ENCODE data around the gene LMNA.
"Not testable (repeated sequence)": the region's sequence is repeated elsewhere in the genome, so short reads cannot be mapped to it uniquely, and the experiment has no call there.

Gene LMNA

GRCh38 chr1:156113282-156113950 is 1.1 kb upstream of the LMNA start:
- H3K27ac ChIP-seq (ENCODE audit: low read depth in 2 of 2, low read length in 2 of 2) = peak overlapping the region; percentile 99
- no peak overlapping the region for H3K4me3 ChIP-seq (ENCODE audit: low read length in 2 of 2)
- no peaks in the 10 kb centered on the region for H3K27me3 ChIP-seq (ENCODE audit: control insufficient read depth in 2 of 2, insufficient read depth in 2 of 2, low read length in 2 of 2)
- H3K36me3 ChIP-seq (ENCODE audit: control insufficient read depth in 2 of 2, insufficient read depth in 2 of 2, low read length in 2 of 2) = peaks cover 0 to 2% of the 10 kb centered on the region in 2 donors
- H3K9ac ChIP-seq (ENCODE audit: low read depth in 1 of 2, low read length in 2 of 2) = peak overlapping the region in 1 of 2 donors; percentile 99
- no peaks in the 10 kb centered on the region for H3K9me3 ChIP-seq (ENCODE audit: control insufficient read depth in 2 of 2, low read length in 2 of 2)
- peaks cover 13 to 23% of the 10 kb centered on the region in 2 donors for H3K4me1 ChIP-seq (ENCODE audit: control insufficient read depth in 2 of 2, insufficient read depth in 2 of 2, low read length in 2 of 2)

DNA sequence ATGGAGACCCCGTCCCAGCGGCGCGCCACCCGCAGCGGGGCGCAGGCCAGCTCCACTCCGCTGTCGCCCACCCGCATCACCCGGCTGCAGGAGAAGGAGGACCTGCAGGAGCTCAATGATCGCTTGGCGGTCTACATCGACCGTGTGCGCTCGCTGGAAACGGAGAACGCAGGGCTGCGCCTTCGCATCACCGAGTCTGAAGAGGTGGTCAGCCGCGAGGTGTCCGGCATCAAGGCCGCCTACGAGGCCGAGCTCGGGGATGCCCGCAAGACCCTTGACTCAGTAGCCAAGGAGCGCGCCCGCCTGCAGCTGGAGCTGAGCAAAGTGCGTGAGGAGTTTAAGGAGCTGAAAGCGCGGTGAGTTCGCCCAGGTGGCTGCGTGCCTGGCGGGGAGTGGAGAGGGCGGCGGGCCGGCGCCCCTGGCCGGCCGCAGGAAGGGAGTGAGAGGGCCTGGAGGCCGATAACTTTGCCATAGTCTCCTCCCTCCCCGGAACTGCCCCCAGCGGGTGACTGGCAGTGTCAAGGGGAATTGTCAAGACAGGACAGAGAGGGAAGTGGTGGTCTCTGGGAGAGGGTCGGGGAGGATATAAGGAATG is 505 bp downstream of the LMNA start:
- Histone ChIP-seq H3K9ac (ENCODE audit: low read depth in 1 of 2, low read length in 2 of 2) (peak overlapping the region; percentile 99 to 100), H3K4me3 (ENCODE audit: low read length in 2 of 2) (peak overlapping the region; percentile 97 to 98), H3K36me3 (ENCODE audit: control insufficient read depth in 2 of 2, insufficient read depth in 2 of 2, low read length in 2 of 2) (peaks cover 3 to 4% of the 10 kb centered on the region in 2 donors), H3K27me3 (ENCODE audit: control insufficient read depth in 2 of 2, insufficient read depth in 2 of 2, low read length in 2 of 2) (no peaks in the 10 kb centered on the region), H3K27ac (ENCODE audit: low read depth in 2 of 2, low read length in 2 of 2) (peak overlapping the region; percentile 99), H3K9me3 (ENCODE audit: control insufficient read depth in 2 of 2, low read length in 2 of 2) (no peaks in the 10 kb centered on the region), H3K4me1 (ENCODE audit: control insufficient read depth in 2 of 2, insufficient read depth in 2 of 2, low read length in 2 of 2) (peaks cover 24 to 36% of the 10 kb centered on the region in 2 donors)

DNA sequence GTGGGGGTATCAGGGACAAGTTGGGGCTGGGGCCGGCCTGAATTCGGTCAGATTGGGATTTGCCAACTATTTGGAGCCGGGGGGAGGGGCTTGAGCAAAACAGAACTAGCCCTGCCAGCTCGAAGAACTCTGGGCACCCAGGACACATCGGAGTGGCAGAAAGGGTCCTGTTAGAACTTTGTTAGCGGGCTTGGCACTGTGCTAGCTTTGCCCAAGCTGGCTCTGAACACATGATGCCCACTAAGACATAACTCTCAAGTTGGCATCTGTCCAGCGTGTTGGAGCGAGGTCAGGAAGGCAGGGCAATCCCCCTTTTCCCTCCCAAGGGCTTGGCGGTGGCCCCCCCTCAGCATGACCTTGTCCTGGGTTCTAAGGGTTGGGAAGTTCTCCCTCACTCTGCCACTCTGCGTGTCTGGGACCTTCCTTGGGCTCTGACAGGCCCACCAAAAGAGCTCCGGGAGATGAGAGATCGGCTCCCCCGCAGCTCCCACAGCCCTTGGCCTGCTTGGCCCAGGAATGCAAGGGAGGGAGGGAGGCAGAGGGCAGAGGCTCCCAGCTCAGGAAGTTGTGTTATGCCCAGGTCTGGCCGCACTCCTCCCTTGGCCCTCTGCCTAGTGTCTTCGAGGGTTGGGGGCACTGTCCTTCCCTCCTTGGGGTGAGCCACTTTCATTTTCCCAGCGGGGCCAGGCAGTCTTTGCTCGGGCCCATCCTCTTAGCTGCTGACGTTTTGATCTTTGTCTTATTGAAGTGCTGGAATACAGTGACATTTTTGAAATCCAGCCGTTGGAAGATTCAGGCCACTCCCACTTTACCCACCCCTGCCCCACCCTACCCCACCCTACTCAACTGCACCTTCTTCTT is 1.2 kb downstream of the LMNA start:
- peak overlapping the region; percentile 97 to 98 for H3K4me3 ChIP-seq (ENCODE audit: low read length in 2 of 2)

GRCh38 chr1:156116731-156117130 is 2.2 kb downstream of the LMNA start:
- H3K36me3 ChIP-seq (ENCODE audit: control insufficient read depth in 2 of 2, insufficient read depth in 2 of 2, low read length in 2 of 2); H3K9me3 ChIP-seq (ENCODE audit: control insufficient read depth in 2 of 2, low read length in 2 of 2); H3K27me3 ChIP-seq (ENCODE audit: control insufficient read depth in 2 of 2, insufficient read depth in 2 of 2, low read length in 2 of 2): not testable (repeated sequence)
- Histone ChIP-seq H3K4me1 (ENCODE audit: control insufficient read depth in 2 of 2, insufficient read depth in 2 of 2, low read length in 2 of 2) (peaks cover 41 to 53% of the 10 kb centered on the region in 2 donors), H3K27ac (ENCODE audit: low read depth in 2 of 2, low read length in 2 of 2) (peak overlapping the region; percentile 99), H3K4me3 (ENCODE audit: low read length in 2 of 2) (peak overlapping the region; percentile 97 to 98), H3K9ac (ENCODE audit: low read depth in 1 of 2, low read length in 2 of 2) (peak overlapping the region; percentile 68 to 99)

More for the DNA sequence above, 1.2 kb downstream of the LMNA start:
- H3K4me1 ChIP-seq (ENCODE audit: control insufficient read depth in 2 of 2, insufficient read depth in 2 of 2, low read length in 2 of 2) = peaks cover 31 to 43% of the 10 kb centered on the region in 2 donors
- H3K36me3 ChIP-seq (ENCODE audit: control insufficient read depth in 2 of 2, insufficient read depth in 2 of 2, low read length in 2 of 2) = peaks cover 3 to 6% of the 10 kb centered on the region in 2 donors
- no peaks in the 10 kb centered on the region for H3K9me3 ChIP-seq (ENCODE audit: control insufficient read depth in 2 of 2, low read length in 2 of 2)
- H3K27me3 ChIP-seq (ENCODE audit: control insufficient read depth in 2 of 2, insufficient read depth in 2 of 2, low read length in 2 of 2) = no peaks in the 10 kb centered on the region
- H3K9ac ChIP-seq (ENCODE audit: low read depth in 1 of 2, low read length in 2 of 2) = peak overlapping the region; percentile 99 to 100
- H3K27ac ChIP-seq (ENCODE audit: low read depth in 2 of 2, low read length in 2 of 2) = peak overlapping the region; percentile 99

- H3K27me3 ChIP-seq (ENCODE audit: control insufficient read depth in 2 of 2, insufficient read depth in 2 of 2, low read length in 2 of 2) = no peaks in the 10 kb centered on the region
- H3K9ac ChIP-seq (ENCODE audit: low read depth in 1 of 2, low read length in 2 of 2) = peak overlapping the region; percentile 61 to 74
- H3K27ac ChIP-seq (ENCODE audit: low read depth in 2 of 2, low read length in 2 of 2) = peak overlapping the region; percentile 86
- peaks cover 3 to 6% of the 10 kb centered on the region in 2 donors for H3K36me3 ChIP-seq (ENCODE audit: control insufficient read depth in 2 of 2, insufficient read depth in 2 of 2, low read length in 2 of 2)
- H3K4me1 ChIP-seq (ENCODE audit: control insufficient read depth in 2 of 2, insufficient read depth in 2 of 2, low read length in 2 of 2) = peaks cover 49 to 62% of the 10 kb centered on the region in 2 donors
- H3K4me3 ChIP-seq (ENCODE audit: low read length in 2 of 2) = peak overlapping the region; percentile 59 to 98
- H3K9me3 ChIP-seq (ENCODE audit: control insufficient read depth in 2 of 2, low read length in 2 of 2) = no peaks in the 10 kb centered on the region
Observed at GRCh38 chr1:156117414-156118176, 3.1 kb downstream of the LMNA start.

DNA sequence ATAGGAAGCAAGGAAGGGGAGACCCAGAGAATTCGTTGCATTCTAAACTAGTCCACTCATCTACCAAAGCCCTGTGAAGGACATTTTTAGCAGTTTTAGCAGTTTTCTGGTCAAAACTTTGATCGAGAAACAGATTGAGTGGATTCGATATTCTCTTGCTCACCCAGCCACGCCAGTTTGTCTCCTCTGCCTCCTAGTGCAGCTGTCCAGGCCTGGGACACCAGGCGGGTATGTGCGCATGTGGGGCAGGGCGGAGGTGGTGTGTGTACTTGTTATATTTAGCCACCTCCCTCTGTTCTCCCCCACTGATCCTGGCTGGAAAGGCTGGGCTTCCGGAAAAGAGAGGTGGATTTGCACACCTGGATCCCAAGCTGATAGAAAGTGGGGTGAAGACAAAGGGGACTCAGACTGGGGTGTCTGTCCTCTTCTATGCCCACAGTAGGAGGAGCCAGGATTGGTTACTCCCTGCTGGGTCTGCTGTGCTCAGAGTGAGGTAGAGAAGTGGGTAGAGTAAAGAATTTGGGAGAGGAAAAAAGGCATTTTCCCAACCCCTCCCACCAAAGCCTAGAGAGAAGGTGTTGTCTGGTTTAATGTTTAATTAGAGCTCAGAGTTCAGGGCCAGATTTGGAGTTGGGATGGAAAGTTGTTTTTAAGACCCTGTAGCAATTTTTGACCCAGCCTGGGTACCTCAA is 3.8 kb downstream of the LMNA start:
- H3K27ac ChIP-seq (ENCODE audit: low read depth in 2 of 2, low read length in 2 of 2) = peak overlapping the region; percentile 86
- peaks cover 57 to 69% of the 10 kb centered on the region in 2 donors for H3K4me1 ChIP-seq (ENCODE audit: control insufficient read depth in 2 of 2, insufficient read depth in 2 of 2, low read length in 2 of 2)
- peak overlapping the region; percentile 61 to 74 for H3K9ac ChIP-seq (ENCODE audit: low read depth in 1 of 2, low read length in 2 of 2)
- H3K9me3 ChIP-seq (ENCODE audit: control insufficient read depth in 2 of 2, low read length in 2 of 2) = no peaks in the 10 kb centered on the region
- no peaks in the 10 kb centered on the region for H3K27me3 ChIP-seq (ENCODE audit: control insufficient read depth in 2 of 2, insufficient read depth in 2 of 2, low read length in 2 of 2)
- H3K4me3 ChIP-seq (ENCODE audit: low read length in 2 of 2) = peak overlapping the region; percentile 59 to 98
- H3K36me3 ChIP-seq (ENCODE audit: control insufficient read depth in 2 of 2, insufficient read depth in 2 of 2, low read length in 2 of 2) = peaks cover 3 to 6% of the 10 kb centered on the region in 2 donors

GRCh38 chr1:156119503-156120209 is 5.1 kb downstream of the LMNA start:
- peaks cover 3 to 6% of the 10 kb centered on the region in 2 donors for H3K36me3 ChIP-seq (ENCODE audit: control insufficient read depth in 2 of 2, insufficient read depth in 2 of 2, low read length in 2 of 2)
- H3K9ac ChIP-seq (ENCODE audit: low read depth in 1 of 2, low read length in 2 of 2) = peak overlapping the region; percentile 63
- H3K4me3 ChIP-seq (ENCODE audit: low read length in 2 of 2) = peak overlapping the region; percentile 49 to 63
- H3K4me1 ChIP-seq (ENCODE audit: control insufficient read depth in 2 of 2, insufficient read depth in 2 of 2, low read length in 2 of 2) = peaks cover 64 to 73% of the 10 kb centered on the region in 2 donors
- H3K27ac ChIP-seq (ENCODE audit: low read depth in 2 of 2, low read length in 2 of 2) = peak overlapping the region; percentile 86
- H3K27me3 ChIP-seq (ENCODE audit: control insufficient read depth in 2 of 2, insufficient read depth in 2 of 2, low read length in 2 of 2) = no peaks in the 10 kb centered on the region
- no peaks in the 10 kb centered on the region for H3K9me3 ChIP-seq (ENCODE audit: control insufficient read depth in 2 of 2, low read length in 2 of 2)

DNA sequence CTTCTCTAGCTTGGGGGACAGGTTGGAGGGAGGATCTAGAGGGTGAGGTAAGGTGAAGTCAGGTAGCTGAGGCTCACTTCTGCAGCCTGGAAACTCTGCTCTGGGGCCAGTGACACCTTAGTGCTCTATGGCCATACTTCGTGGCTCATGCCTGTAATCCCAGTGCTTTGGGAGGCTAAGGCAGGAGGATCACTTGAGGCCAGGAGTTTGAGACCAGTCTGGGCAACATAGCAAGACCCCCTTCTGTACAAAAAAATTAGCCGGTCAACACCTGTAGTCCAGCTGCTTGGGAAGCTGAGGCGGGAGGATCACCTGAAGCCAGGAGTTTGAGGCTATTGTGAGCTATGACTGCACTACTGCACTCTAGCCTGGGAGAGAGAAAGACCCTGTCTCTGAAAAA is 5.8 kb downstream of the LMNA start:
- Histone ChIP-seq H3K4me3 (ENCODE audit: low read length in 2 of 2) (peak overlapping the region; percentile 37 to 57), H3K9ac (ENCODE audit: low read depth in 1 of 2, low read length in 2 of 2) (peak overlapping the region; percentile 3 to 63), H3K27me3 (ENCODE audit: control insufficient read depth in 2 of 2, insufficient read depth in 2 of 2, low read length in 2 of 2) (no peaks in the 10 kb centered on the region), H3K27ac (ENCODE audit: low read depth in 2 of 2, low read length in 2 of 2) (peak overlapping the region; percentile 86), H3K36me3 (ENCODE audit: control insufficient read depth in 2 of 2, insufficient read depth in 2 of 2, low read length in 2 of 2) (peaks cover 3 to 6% of the 10 kb centered on the region in 2 donors), H3K9me3 (ENCODE audit: control insufficient read depth in 2 of 2, low read length in 2 of 2) (no peaks in the 10 kb centered on the region), H3K4me1 (ENCODE audit: control insufficient read depth in 2 of 2, insufficient read depth in 2 of 2, low read length in 2 of 2) (peaks cover 68 to 80% of the 10 kb centered on the region in 2 donors)

GRCh38 chr1:156121005-156121404 is 6.5 kb downstream of the LMNA start:
- Histone ChIP-seq H3K9ac (ENCODE audit: low read depth in 1 of 2, low read length in 2 of 2) (peak overlapping the region in 1 of 2 donors; percentile 13), H3K27ac (ENCODE audit: low read depth in 2 of 2, low read length in 2 of 2) (peak overlapping the region; percentile 56 to 86), H3K4me3 (ENCODE audit: low read length in 2 of 2) (peak overlapping the region in 1 of 2 donors; percentile 14)

More at GRCh38 chr1:156121005-156121404, 6.5 kb downstream of the LMNA start:
- peaks cover 70 to 86% of the 10 kb centered on the region in 2 donors for H3K4me1 ChIP-seq (ENCODE audit: control insufficient read depth in 2 of 2, insufficient read depth in 2 of 2, low read length in 2 of 2)
- H3K9me3 ChIP-seq (ENCODE audit: control insufficient read depth in 2 of 2, low read length in 2 of 2); H3K27me3 ChIP-seq (ENCODE audit: control insufficient read depth in 2 of 2, insufficient read depth in 2 of 2, low read length in 2 of 2); H3K36me3 ChIP-seq (ENCODE audit: control insufficient read depth in 2 of 2, insufficient read depth in 2 of 2, low read length in 2 of 2): not testable (repeated sequence)

Data from mucosa of rectum (tissue), 2 donors.